ENCODE measurements around the gene NPY4R2.
"Not testable (repeated sequence)": the region's sequence is repeated elsewhere in the genome, so short reads cannot be mapped to it uniquely, and the experiment has no call there.

DNA sequence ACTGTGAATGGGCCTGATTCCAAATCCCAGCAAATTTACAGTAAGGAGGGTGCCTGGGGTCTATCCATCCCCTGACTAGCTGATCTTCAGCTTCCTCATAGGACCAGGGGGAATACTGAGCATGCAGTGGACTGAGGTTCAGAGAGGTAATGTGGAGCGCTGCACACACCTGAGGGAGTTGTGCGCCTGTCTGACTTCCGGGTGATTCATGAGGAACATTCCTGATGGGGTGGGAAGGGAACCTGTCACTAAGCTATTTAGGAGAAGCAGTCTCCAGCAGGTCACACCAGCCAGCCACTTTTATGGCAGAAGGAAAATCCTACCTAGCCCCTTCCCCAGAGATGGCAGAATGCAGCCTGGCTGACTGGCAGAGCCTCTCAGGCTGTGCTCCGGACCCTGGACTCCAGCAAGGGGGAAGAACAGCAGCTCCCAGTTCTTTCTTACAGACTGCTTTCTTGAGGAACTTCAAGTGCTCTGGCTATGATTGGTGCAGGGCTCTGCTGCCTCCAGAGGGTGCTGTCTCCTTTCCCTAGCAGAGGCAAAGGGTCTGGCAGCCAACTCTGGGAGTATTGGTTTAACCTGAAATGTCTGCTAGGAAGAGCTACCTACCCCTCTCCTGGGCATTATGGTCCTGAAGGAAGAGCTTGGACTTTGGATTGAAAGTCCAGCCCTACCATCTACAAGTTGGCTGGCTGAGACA, 2.5 kb upstream of the NPY4R2 start:
- not testable (repeated sequence) for TF ChIP-seq CEBPB (tag; IDR thresholded peaks at IDR 0.05); TARDBP (IDR thresholded peaks at IDR 0.05); BRCA1 (IDR thresholded peaks at IDR 0.05); BRCA1 (CRISPR knock-in tag; IDR thresholded peaks at IDR 0.05)
